Spinal cord (tissue), 10 donors: ENCODE measurements around the gene ZRANB3. TPM values are rescaled to one million over a fixed set of nuclear protein-coding genes. Genes with fewer than 3 reads are reported as not detected.
"Not testable (repeated sequence)": the region's sequence is repeated elsewhere in the genome, so short reads cannot be mapped to it uniquely, and the experiment has no call there.

ENCODE experiments used
- DNase-seq, 6 donors: peaks; one replicate each; pipeline versions ENCODE4 v3.0.0 to v3.0.0-alpha.2; 2013 to 2015; ENCODE audit warnings: low spot score in 6 of 6, low read depth in 4 of 6
- H3K27ac ChIP-seq: one replicate; pipeline ENCODE4 v1.5.1; 2013; ENCODE audit warnings: low read depth, low read length, control low read depth
- H3K27me3 ChIP-seq: one replicate; pipeline ENCODE4 v1.6.1; 2013; ENCODE audit warnings: low read length; ENCODE audit not compliant: control insufficient read depth, insufficient read depth
- H3K36me3 ChIP-seq: one replicate; pipeline ENCODE4 v1.6.1; 2013; ENCODE audit warnings: low read length; ENCODE audit not compliant: control insufficient read depth, insufficient read depth
- H3K4me1 ChIP-seq: one replicate; pipeline ENCODE4 v1.6.1; 2013; ENCODE audit warnings: low read length; ENCODE audit not compliant: control insufficient read depth, insufficient read depth
- H3K4me3 ChIP-seq: one replicate; pipeline ENCODE4 v1.5.1; 2013; ENCODE audit warnings: low read depth, low read length, control low read depth
- H3K9me3 ChIP-seq: one replicate; pipeline ENCODE4 v1.6.1; 2013; ENCODE audit warnings: low read length; ENCODE audit not compliant: control insufficient read depth, insufficient read depth
- WGBS: methylation state at CpG from one replicate; pipeline ENCODE4 v1.1.5; 2013; ENCODE audit warnings: missing lambda C conversion rate; ENCODE audit not compliant: insufficient coverage; 5-methylcytosine and 5-hydroxymethylcytosine counted together
- polyA plus RNA-seq, 2 donors: library from polyadenylated mRNA; unstranded; fragments of 120-200 nt; gene quantifications; one replicate each; pipeline ENCODE4 v1.2.1, GENCODE V29; 2013; ENCODE audit not compliant: insufficient read length in 2 of 2
- small RNA-seq: library from RNA; depleted of rRNA; stranded (forward); fragments of <200 nt; gene quantifications from one replicate; pipeline ENCODE3, GENCODE V24; 2014; ENCODE audit warnings: low replicate concordance
- total RNA-seq, 2 donors: library from RNA; depleted of rRNA in 1 of 2; stranded (reverse); fragments of 120-200 nt in 1 of 2; fragments of >200 nt in 1 of 2; gene quantifications; one replicate each; pipeline versions ENCODE4 v1.2.3 to v1.2.4, GENCODE V29; 2013 to 2014
- donor health status: healthy.

The ZRANB3 gene
- total and polyA plus RNA-seq, 4 donors: 3.9 to 13.9 (median 7.6) TPM

DNA sequence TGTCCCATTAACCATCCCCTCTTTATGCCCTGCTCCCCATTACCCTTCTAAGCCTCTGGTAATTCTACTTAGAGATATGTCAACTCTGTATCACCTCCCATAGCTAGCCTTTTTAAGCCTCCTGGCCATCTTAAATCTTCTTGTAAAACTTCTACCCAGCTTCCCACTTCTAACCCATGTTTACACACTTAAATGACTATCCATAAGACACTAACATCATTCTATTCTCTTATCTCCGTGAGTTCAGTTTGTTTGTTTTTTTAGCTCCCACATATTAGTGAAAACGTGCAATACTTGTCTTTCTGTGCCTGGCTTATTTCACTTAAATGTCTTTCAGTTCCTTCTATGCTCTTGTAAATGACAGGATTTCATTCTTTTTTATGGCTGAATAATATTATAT is 436.5 kb downstream of the ZRANB3 start:
- Histone ChIP-seq H3K4me3 (no peak overlapping the region), H3K36me3 (peaks cover 5% of the 10 kb centered on the region), H3K27ac (no peak overlapping the region), H3K9me3 (no peaks in the 10 kb centered on the region), H3K4me1 (no peaks in the 10 kb centered on the region), H3K27me3 (no peaks in the 10 kb centered on the region)
- 100% methylated on average over 1 of the region's 2 CpGs for WGBS
- no peak for DNase-seq

- Histone ChIP-seq H3K9me3 (peaks cover 3% of the 10 kb centered on the region), H3K27me3 (no peaks in the 10 kb centered on the region), H3K4me1 (no peaks in the 10 kb centered on the region), H3K4me3 (no peak overlapping the region), H3K36me3 (peaks cover 5% of the 10 kb centered on the region), H3K27ac (no peak overlapping the region)
- DNase-seq: peak in 1 of 6 donors; percentile 51
- no CpG with 5 or more reads among the region's 3 CpGs for WGBS
Observed at GRCh38 chr2:135093670-135094330, 437.2 kb downstream of the ZRANB3 start.

DNA sequence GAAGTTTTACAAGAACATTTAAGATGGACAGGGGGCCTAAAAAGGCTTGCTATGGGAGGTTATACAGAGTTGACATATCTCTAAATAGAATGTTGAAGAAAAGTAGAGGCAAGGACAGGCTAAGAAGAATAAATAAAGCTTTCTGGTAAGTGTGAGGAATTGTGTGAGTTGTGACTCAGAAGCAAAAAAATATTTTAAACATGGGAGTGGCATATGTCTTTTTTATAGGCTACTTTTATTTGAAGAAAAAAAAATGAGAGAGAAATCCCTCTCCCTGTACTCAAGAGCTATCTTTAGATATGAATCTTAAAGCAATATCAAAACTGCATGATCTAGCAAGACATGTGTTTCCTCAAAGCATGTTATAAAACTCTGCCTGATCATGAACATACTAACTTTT is 437.8 kb downstream of the ZRANB3 start:
- Histone ChIP-seq H3K4me3 (no peak overlapping the region), H3K27ac (no peak overlapping the region), H3K4me1 (no peaks in the 10 kb centered on the region), H3K27me3 (no peaks in the 10 kb centered on the region), H3K9me3 (peaks cover 3% of the 10 kb centered on the region), H3K36me3 (peaks cover 5% of the 10 kb centered on the region)
- no peak for DNase-seq

DNA sequence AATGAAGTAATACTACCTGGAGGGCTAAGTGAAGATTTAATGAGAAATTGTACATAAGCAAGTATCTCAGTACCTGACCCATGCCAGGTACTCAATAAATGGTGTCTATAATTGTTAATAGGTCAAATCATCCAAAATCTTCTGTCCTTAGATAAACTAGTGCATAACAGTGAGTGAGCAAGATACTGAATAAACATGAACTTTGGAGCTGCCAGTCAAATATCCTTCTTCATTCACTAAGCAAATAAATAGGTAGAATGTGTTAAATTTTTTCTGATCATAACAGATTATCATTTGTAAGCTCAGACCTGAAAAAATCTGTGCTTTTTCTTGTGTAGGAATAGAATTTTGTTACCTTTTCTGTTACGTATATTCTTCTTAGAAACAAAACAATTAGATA is 439.3 kb downstream of the ZRANB3 start:
- no peaks in the 10 kb centered on the region for H3K27me3 ChIP-seq
- no peak overlapping the region for H3K27ac ChIP-seq
- no CpG with 5 or more reads among the region's 1 CpG for WGBS
- no peak overlapping the region for H3K4me3 ChIP-seq
- H3K36me3 ChIP-seq: peaks cover 5% of the 10 kb centered on the region
- no peaks in the 10 kb centered on the region for H3K4me1 ChIP-seq
- no peak for DNase-seq
- peaks cover 3% of the 10 kb centered on the region for H3K9me3 ChIP-seq

GRCh38 chr2:135089597-135089996 is 441.4 kb downstream of the ZRANB3 start:
- not testable (repeated sequence) for H3K27ac ChIP-seq, H3K27me3 ChIP-seq, H3K36me3 ChIP-seq, H3K4me3 ChIP-seq, H3K4me1 ChIP-seq, DNase-seq, H3K9me3 ChIP-seq
- WGBS: 100% methylated on average over 2 of the region's 4 CpGs

Small RNA genes lying within 50 kb of the gene (small RNA-seq; reads per million reads assigned to genes)
- 0.51 reads per million, percentile 56 among the genes with 10 or more reads in this experiment for gene SNORA40B

Other genes with a start within 250 kb of the ZRANB3 start
- 10 to 100 TPM; 23.0 to 31.2 TPM for gene R3HDM1, start 266 bp upstream of the ZRANB3 start, total RNA-seq
- 10 to 100 TPM; 54.1 to 55.0 TPM for gene R3HDM1, start 266 bp upstream of the ZRANB3 start, polyA plus RNA-seq
- gene UBXN4, start 210.6 kb upstream of the ZRANB3 start, total RNA-seq: 100 to 1,000 TPM in 1 of 2 donors, 10 to 100 TPM in 1; 79.0 to 102 TPM
- gene UBXN4, start 210.6 kb upstream of the ZRANB3 start, polyA plus RNA-seq: 100 to 1,000 TPM; 101 to 112 TPM